ENCODE data around the gene DOK7. TPM values are rescaled to one million over a fixed set of nuclear protein-coding genes. Genes with fewer than 3 reads are reported as not detected.

The DOK7 gene
- total and polyA plus RNA-seq, 2 of the 4 experiments (the other 2 are of a cell fraction) = not detected

- peaks cover 11% of the 10 kb centered on the region; the same call in 1 of the 2 replicates for H3K9me1 ChIP-seq (ENCODE audit: insufficient read depth, low read length)
- H3K9me3 ChIP-seq (ENCODE audit: control insufficient read depth, insufficient read depth, low read length) = no peaks in the 10 kb centered on the region
- in situ Hi-C loops (cut with MboI; ENCODE audit: low sequenced_read_pairs) (no loop called here), dilution Hi-C loops (cut with HindIII; ENCODE audit: low sequenced_read_pairs, unreplicated experiment) (no loop called here), intact Hi-C loops (cut with micrococcal nuclease) (no loop called here)
- H2AK5ac ChIP-seq (ENCODE audit: low read depth, low read length) = no peak overlapping the region
- DNase-seq (no peak), ATAC-seq (ENCODE audit: low read depth) (no peak)
- no peak overlapping the region for H3K18ac ChIP-seq (ENCODE audit: low read depth, low read length)
- no peak overlapping the region for H3K56ac ChIP-seq (ENCODE audit: extremely low read depth, insufficient read depth, low read length)
- no peak overlapping the region for H3K23ac ChIP-seq (ENCODE audit: low read depth, low read length)
- H2BK20ac ChIP-seq (ENCODE audit: low read depth, low read length) = no peak overlapping the region
- H3K4ac ChIP-seq (ENCODE audit: low read depth, low read length) = no peak overlapping the region
- H3K9ac ChIP-seq (ENCODE audit: low read depth, low read length) = no peak overlapping the region
- ChIA-PET POLR2A (ENCODE audit: unreplicated experiment) (no interaction called here), CTCF (no interaction called here)
- no peak for TF ChIP-seq RCOR1 (IDR thresholded peaks at IDR 0.05; ENCODE audit: insufficient replicate concordance, low read length)
- no peak for TF ChIP-seq CHD1 (IDR thresholded peaks at IDR 0.05; ENCODE audit: low read depth, low read length)
- no peak for TF ChIP-seq ELK1 (IDR thresholded peaks at IDR 0.05; ENCODE audit: borderline replicate concordance, low read depth, low read length)
- TF ChIP-seq CTCF (conservative IDR thresholded peaks at IDR 0.05; ENCODE audit: low read depth, low read length) = no peak
- no peak for TF ChIP-seq RAD21 (IDR thresholded peaks at IDR 0.05; ENCODE audit: low read length)
- TF ChIP-seq BHLHE40 (IDR thresholded peaks at IDR 0.05; ENCODE audit: low read depth, low read length) = no peak
- no peak for TF ChIP-seq USF2 (IDR thresholded peaks at IDR 0.05; ENCODE audit: low read depth, low read length)
- no peak overlapping the region for H3K14ac ChIP-seq (replicated peaks; ENCODE audit: low read depth, low read length)
- no peak overlapping the region for H2BK15ac ChIP-seq (ENCODE audit: low read depth, low read length)
- no peak overlapping the region for H4K91ac ChIP-seq (ENCODE audit: insufficient read depth, low read depth, low read length)
- no peak overlapping the region for H4K5ac ChIP-seq (ENCODE audit: low read depth, low read length)
- no peak overlapping the region for H2AFZ ChIP-seq (replicated peaks; ENCODE audit: low read length, poor library complexity)
- no peak overlapping the region for H2BK120ac ChIP-seq (ENCODE audit: low read depth, low read length)
- peaks cover 24% of the 10 kb centered on the region for H3K36me3 ChIP-seq (ENCODE audit: control insufficient read depth, insufficient read depth, low read length)
- no peaks in the 10 kb centered on the region for H3K27me3 ChIP-seq (ENCODE audit: control insufficient read depth, insufficient read depth, low read length)
- no TSS peak for BruUV-seq (replicated peaks)
- peaks cover 0 to 9% of the 10 kb centered on the region in 2 experiments; a peak in 2 of 4 replicates for H3K79me1 ChIP-seq (ENCODE audit: low read depth in 1 of 2, low read length in 2 of 2)
- H2AK9ac ChIP-seq (replicated peaks; ENCODE audit: low read depth, low read length, poor library complexity) = no peak overlapping the region
- H3K27ac ChIP-seq (ENCODE audit: insufficient read depth, low read length) = no peak overlapping the region
- peaks cover 4% of the 10 kb centered on the region for H4K20me1 ChIP-seq (ENCODE audit: insufficient read depth, low read length)
- H3K4me2 ChIP-seq (ENCODE audit: low read depth, low read length) = no peak overlapping the region
- no peaks in the 10 kb centered on the region for H3K4me1 ChIP-seq (ENCODE audit: control insufficient read depth, insufficient read depth, low read length)
- no peak overlapping the region for H3K4me3 ChIP-seq (ENCODE audit: insufficient read depth, low read depth, low read length)
- WGBS, 2 experiments (ENCODE audit: extremely low coverage in 2 of 2, insufficient read length in 1 of 2) = 100% methylated on average over 4 of the region's 17 CpGs; no CpG with 5 or more reads in 1 of the 2 experiments
- no peak overlapping the region for H2BK5ac ChIP-seq (ENCODE audit: low read depth, low read length, poor library complexity, severe bottlenecking)
- no peak overlapping the region for H4K8ac ChIP-seq (ENCODE audit: low read depth in 2 of 2, low read length in 2 of 2)
These were observed 46.3 kb upstream of the DOK7 start for GRCh38 chr4:3416821-3417221.
